CD4-positive, alpha-beta T cell (primary cell): ENCODE results near the gene LITAF. TPM values are rescaled to one million over a fixed set of nuclear protein-coding genes. Genes with fewer than 3 reads are reported as not detected.

Source experiments
- ATAC-seq: fragments of 200-7000 bp; cut with Tn5 transposase; one replicate; pipeline ENCODE4 v1.10.0; 2022; ENCODE audit warnings: mild to moderate bottlenecking; ENCODE audit not compliant: poor library complexity
- CTCF ChIA-PET: fragments of 350-600 bp; sonication (Branson Sonifier 250); formaldehyde crosslinking; loops from one replicate; lab custom pipeline; 2021; ENCODE audit warnings: antibody characterized with exemption, inconsistent platforms; lab: Charles Lee
- POLR2A ChIA-PET: fragments of 350-600 bp; sonication (Branson Sonifier 250); formaldehyde crosslinking; loops from one replicate; lab custom pipeline; 2021; ENCODE audit warnings: antibody characterized with exemption, inconsistent platforms; lab: Charles Lee
- DNase-seq, 14 experiments: peaks; one replicate each; pipeline ENCODE4 v3.0.0-alpha.2; 2013 to 2020; ENCODE audit warnings: mixed read lengths in 2 of 14
- H3K27ac ChIP-seq, 2 donors: one replicate each; pipeline versions ENCODE4 v1.5.1 to v1.7.0; 2013; ENCODE audit warnings: low read length in 2 of 2, low read depth in 1 of 2, mild to moderate bottlenecking in 1 of 2
- H3K27me3 ChIP-seq, 2 experiments: 1 replicate in 1 of 2; 2 replicates in 1 of 2; pipeline versions ENCODE4 v1.6.1 to v1.7.0; 2013; ENCODE audit warnings: low read length in 2 of 2, control low read depth in 1 of 2, mild to moderate bottlenecking in 1 of 2, moderate library complexity in 1 of 2; ENCODE audit not compliant: insufficient read depth in 2 of 2, control insufficient read depth in 1 of 2
- H3K36me3 ChIP-seq: one replicate; pipeline ENCODE4 v1.6.1; 2013; ENCODE audit warnings: low read length, control low read depth; ENCODE audit not compliant: insufficient read depth
- H3K4me1 ChIP-seq: one replicate; pipeline ENCODE4 v1.6.1; 2013; ENCODE audit warnings: low read length, control low read depth; ENCODE audit not compliant: insufficient read depth
- H3K4me3 ChIP-seq: one replicate; pipeline ENCODE4 v1.5.1; 2013; ENCODE audit warnings: mild to moderate bottlenecking, low read length, moderate library complexity
- H3K9me3 ChIP-seq, 2 experiments: 1 replicate in 1 of 2; 2 replicates in 1 of 2; pipeline versions ENCODE4 v1.6.1 to v1.7.0; 2013; ENCODE audit warnings: low read length in 2 of 2, mild to moderate bottlenecking in 2 of 2, control low read depth in 1 of 2, moderate library complexity in 1 of 2; ENCODE audit not compliant: control insufficient read depth in 1 of 2, insufficient read depth in 1 of 2
- H3K27ac Mint-ChIP-seq: one replicate; pipeline ENCODE4 v1.8.0; 2020; ENCODE audit warnings: mixed read lengths
- H3K27me3 Mint-ChIP-seq: one replicate; pipeline ENCODE4 v1.8.0; 2021; ENCODE audit warnings: mixed read lengths
- H3K36me3 Mint-ChIP-seq: one replicate; pipeline ENCODE4 v1.8.0; 2021; ENCODE audit warnings: low read depth, mixed read lengths
- H3K4me1 Mint-ChIP-seq: one replicate; pipeline ENCODE4 v1.8.0; 2021; ENCODE audit warnings: low read depth, mixed read lengths
- H3K4me3 Mint-ChIP-seq: one replicate; pipeline ENCODE4 v1.8.0; 2020; ENCODE audit warnings: mild to moderate bottlenecking, mixed read lengths
- H3K9me3 Mint-ChIP-seq: one replicate; pipeline ENCODE4 v1.8.0; 2020; ENCODE audit warnings: mixed read lengths
- intact Hi-C, 2 experiments: fragments of 100-400 bp; cut with DNase I in 1 of 2; cut with micrococcal nuclease in 1 of 2; formaldehyde crosslinking; loops; one replicate each; pipeline versions ENCODE4 v1.15.1 to v1.9.0; 2023 to 2025; cut with DNase I, micrococcal nuclease
- total RNA-seq, 174 experiments: library from RNA in 2 of 174; stranded (reverse) in 2 of 174; gene quantifications; one replicate each; pipeline ENCODE4 v1.2.3 and lab custom pipeline; 2021 to 2026
- TF ChIP-seq, protein P1 (sequence below): fragments of 200-600 bp; IDR thresholded peaks from one replicate; pipeline ENCODE4 v1.8.0; 2022; ENCODE audit warnings: antibody characterized with exemption, mild to moderate bottlenecking

LITAF gene
- total RNA-seq, 2 experiments from 2014 or later: 226 to 257 TPM

DNA sequence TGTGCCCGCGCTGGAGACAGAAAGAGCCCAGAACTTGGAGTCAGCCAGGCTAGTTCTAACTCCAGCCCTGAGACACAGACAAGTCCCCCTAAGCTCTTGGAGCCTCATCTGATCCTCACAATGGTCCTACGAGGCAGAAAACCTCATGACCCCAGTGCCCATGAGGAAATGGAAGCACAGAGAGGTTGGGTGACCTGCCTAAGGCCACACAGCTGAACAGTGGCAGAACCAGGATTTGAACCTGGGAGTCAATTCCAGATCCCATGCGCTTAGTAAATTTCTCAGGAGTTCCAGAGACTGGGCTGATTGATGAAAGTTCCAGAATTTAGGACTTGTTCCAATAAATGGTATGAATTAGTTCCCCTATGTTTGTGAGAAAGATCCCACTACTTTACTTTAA lies 39.0 kb upstream of the LITAF start:
- TF ChIP-seq, protein P1, sequence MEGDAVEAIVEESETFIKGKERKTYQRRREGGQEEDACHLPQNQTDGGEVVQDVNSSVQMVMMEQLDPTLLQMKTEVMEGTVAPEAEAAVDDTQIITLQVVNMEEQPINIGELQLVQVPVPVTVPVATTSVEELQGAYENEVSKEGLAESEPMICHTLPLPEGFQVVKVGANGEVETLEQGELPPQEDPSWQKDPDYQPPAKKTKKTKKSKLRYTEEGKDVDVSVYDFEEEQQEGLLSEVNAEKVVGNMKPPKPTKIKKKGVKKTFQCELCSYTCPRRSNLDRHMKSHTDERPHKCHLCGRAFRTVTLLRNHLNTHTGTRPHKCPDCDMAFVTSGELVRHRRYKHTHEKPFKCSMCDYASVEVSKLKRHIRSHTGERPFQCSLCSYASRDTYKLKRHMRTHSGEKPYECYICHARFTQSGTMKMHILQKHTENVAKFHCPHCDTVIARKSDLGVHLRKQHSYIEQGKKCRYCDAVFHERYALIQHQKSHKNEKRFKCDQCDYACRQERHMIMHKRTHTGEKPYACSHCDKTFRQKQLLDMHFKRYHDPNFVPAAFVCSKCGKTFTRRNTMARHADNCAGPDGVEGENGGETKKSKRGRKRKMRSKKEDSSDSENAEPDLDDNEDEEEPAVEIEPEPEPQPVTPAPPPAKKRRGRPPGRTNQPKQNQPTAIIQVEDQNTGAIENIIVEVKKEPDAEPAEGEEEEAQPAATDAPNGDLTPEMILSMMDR: no peak
- Histone ChIP-seq H3K27ac (no peak overlapping the region), H3K4me3 (no peak overlapping the region), H3K4me1 (peaks cover 65% of the 10 kb centered on the region), H3K36me3 (no peaks in the 10 kb centered on the region), H3K27me3 (no peaks in the 10 kb centered on the region), H3K9me3 (peaks cover 0 to under 1% of the 10 kb centered on the region in 2 experiments)
- CTCF ChIA-PET: no interaction called here
- ATAC-seq: no peak
- DNase-seq: no peak
- H3K4me3 Mint-ChIP-seq: no peak overlapping the region
- H3K9me3 Mint-ChIP-seq: no peaks in the 10 kb centered on the region
- peaks cover 65% of the 10 kb centered on the region for H3K4me1 Mint-ChIP-seq
- H3K27ac Mint-ChIP-seq: peak overlapping the region; percentile 99
- POLR2A ChIA-PET: no interaction called here
- H3K27me3 Mint-ChIP-seq: no peaks in the 10 kb centered on the region
- peaks cover 4% of the 10 kb centered on the region for H3K36me3 Mint-ChIP-seq
- intact Hi-C loops: no loop called here

DNA sequence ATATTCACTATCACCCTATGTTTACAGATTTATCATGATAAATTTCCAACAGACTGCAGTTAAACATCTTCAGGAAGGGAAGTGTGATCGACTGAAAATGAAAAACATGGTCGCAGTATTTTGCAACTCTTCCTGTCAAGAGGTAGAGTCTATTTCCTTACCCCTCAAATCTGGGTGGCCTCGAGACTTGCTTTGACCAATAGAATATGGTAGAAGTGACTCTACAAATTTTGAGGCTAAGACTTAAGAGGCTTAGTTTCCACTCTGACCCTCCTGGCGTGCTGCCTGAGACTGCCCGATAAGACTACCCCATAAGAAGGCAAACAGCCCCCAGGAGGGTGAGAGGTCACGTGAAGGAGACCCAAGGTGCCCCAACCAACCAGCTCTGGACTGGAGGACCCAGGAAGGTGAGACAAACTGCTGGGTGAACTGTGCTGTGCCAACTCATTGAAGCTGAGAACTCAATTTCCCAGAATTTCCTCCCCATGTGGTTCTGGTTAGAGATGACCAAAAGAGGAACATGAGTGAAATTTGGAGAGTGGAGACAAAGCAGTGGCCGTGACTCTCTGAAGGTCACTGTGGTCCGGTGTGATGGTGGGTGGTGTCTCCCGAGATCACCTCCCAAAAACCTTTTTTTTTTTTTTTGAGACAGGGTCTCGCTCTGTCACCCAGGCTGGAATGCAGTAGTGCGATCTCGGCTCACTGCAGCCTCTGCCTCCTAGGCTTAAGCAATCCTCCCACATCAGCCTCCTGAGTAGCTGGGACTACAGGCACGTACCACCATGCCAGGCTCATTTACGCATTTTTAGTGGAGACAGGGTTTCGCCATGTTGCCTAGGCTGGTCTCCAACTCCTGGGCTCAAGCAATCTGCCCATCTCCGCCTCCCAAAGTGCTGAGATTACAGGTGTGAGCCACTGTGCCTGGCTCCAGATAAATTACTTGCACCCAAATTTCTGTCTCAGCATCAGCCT lies 38.2 kb upstream of the LITAF start:
- no peak for ATAC-seq

DNA sequence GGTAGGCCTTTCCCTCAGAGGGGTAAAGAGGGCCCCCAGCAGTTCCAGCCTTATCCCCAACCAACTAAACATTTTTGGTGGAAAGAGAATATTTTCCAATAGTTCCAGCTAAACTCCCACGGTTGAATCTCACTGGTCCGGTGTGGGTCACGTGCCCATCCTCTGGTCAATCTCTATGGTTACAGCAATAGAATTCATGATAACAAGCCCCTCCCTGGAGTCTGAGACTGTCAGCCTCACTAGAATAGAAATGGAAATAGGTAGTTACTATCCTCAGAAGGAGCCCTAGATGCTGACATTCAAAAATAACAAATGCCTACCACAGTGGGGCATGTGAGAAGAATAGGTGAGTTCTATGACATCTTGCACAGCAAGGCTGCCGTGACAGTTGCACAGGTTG lies 37.5 kb upstream of the LITAF start:
- H3K27me3 ChIP-seq: no peaks in the 10 kb centered on the region
- peak overlapping the region; percentile 99 for H3K27ac Mint-ChIP-seq
- ATAC-seq (peak; percentile 30), DNase-seq (no peak)
- H3K4me3 Mint-ChIP-seq: peak overlapping the region; percentile 82
- peaks cover 65% of the 10 kb centered on the region for H3K4me1 ChIP-seq
- no peak overlapping the region for H3K27ac ChIP-seq
- no peaks in the 10 kb centered on the region for H3K27me3 Mint-ChIP-seq
- no peaks in the 10 kb centered on the region for H3K36me3 ChIP-seq
- H3K4me1 Mint-ChIP-seq: peaks cover 64% of the 10 kb centered on the region
- intact Hi-C loops: loop anchor here in 1 of 2 experiments (5.0 kb wide), 2 partner anchors 42 to 62 kb away; no protein-coding TSS in a partner anchor
- H3K4me3 ChIP-seq: no peak overlapping the region
- peaks cover 4% of the 10 kb centered on the region for H3K36me3 Mint-ChIP-seq
- TF ChIP-seq, protein P1: no peak
- peaks cover 0 to 12% of the 10 kb centered on the region in 2 experiments for H3K9me3 ChIP-seq
- CTCF ChIA-PET: no interaction called here
- POLR2A ChIA-PET: interaction anchor here (1.0 to 4.9 kb wide), 2 partner anchors 12 to 41 kb away, joined by 4 to 55 read pairs; no protein-coding TSS in a partner anchor
- H3K9me3 Mint-ChIP-seq: no peaks in the 10 kb centered on the region

More for the DNA sequence above, 38.2 kb upstream of the LITAF start:
- no peaks in the 10 kb centered on the region for H3K36me3 ChIP-seq
- H3K4me3 Mint-ChIP-seq: peak overlapping the region; percentile 82
- peak overlapping the region; percentile 99 for H3K27ac Mint-ChIP-seq
- H3K9me3 ChIP-seq: peaks cover 0 to 9% of the 10 kb centered on the region in 2 experiments
- no peaks in the 10 kb centered on the region for H3K9me3 Mint-ChIP-seq
- DNase-seq: peak in 2 of 14 experiments; percentile 36 to 44
- H3K27me3 Mint-ChIP-seq: no peaks in the 10 kb centered on the region
- TF ChIP-seq, protein P1: no peak
- no peak overlapping the region for H3K27ac ChIP-seq
- peaks cover 4% of the 10 kb centered on the region for H3K36me3 Mint-ChIP-seq
- ChIA-PET CTCF (no interaction called here), POLR2A (interaction anchor here (1.0 kb wide), 1 partner anchor 12 kb away, joined by 4 read pairs; no protein-coding TSS in a partner anchor)
- peaks cover 65% of the 10 kb centered on the region for H3K4me1 ChIP-seq
- intact Hi-C loops: loop anchor here in 1 of 2 experiments (5.0 kb wide), 2 partner anchors 43 to 63 kb away; no protein-coding TSS in a partner anchor
- no peaks in the 10 kb centered on the region for H3K27me3 ChIP-seq
- peaks cover 64% of the 10 kb centered on the region for H3K4me1 Mint-ChIP-seq
- H3K4me3 ChIP-seq: no peak overlapping the region
